Stimulated activated CD4-positive, alpha-beta T cell treated with anti-CD3 and anti-CD28 coated beads, Interleukin-4, amount 100 ng/mL, for 4 hours (primary cell): Measurements from ENCODE around the gene GGNBP2.
A peak's percentile ranks its signal among the peaks of the same experiment; 100 is the strongest.

Source experiments
- DNase-seq, 2 experiments: peaks; one replicate each; pipeline ENCODE4 v3.0.0-alpha.2; 2020

Gene GGNBP2

DNA sequence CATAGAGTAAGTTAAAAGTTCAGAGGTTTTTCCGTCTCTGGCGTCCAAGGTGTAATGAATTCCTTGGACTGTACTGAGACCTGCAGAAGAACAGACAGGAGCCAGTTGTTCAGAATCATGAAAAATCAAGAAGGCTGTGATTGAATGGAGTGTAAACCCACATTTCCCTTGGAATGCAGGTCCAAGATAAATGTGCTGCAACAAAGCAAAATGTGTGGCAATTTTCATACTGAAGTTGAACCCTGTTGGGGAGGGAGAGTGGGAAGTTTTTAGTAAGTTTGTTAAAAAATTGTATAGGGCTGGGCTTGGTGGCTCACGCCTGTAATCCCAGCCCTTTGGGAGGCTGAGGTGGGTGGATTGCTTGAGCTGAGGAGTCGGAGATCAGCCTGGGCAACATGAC is 21.4 kb downstream of the GGNBP2 start:
- DNase-seq: no peak

GRCh38 chr17:36575028-36575427 is 30.3 kb downstream of the GGNBP2 start:
- no peak for DNase-seq

GRCh38 chr17:36576793-36577192 is 32.1 kb downstream of the GGNBP2 start:
- DNase-seq: no peak

- no peak for DNase-seq
Measured at GRCh38 chr17:36578671-36579070, 34.0 kb downstream of the GGNBP2 start.

DNA sequence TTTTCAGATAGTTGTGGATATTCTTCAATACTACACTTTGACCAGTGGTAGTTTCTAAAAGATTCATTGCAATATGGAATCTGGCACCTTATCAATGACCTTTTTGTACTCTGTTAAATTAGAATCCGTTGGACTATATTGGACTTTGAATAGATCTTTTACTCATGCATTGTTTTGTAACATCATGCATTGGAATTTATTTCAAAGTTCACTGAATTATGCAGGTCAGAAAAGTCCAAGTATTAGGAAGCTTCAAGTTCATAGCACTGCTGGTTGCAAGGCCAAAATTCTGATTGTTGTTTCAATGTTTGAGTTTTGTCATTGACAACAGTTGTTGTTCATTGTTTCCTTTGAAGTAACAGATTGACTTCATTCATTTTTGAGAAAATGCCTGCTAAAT is 39.1 kb downstream of the GGNBP2 start:
- no peak for DNase-seq

- DNase-seq: no peak
Measured at GRCh38 chr17:36586138-36586537, 41.4 kb downstream of the GGNBP2 start.

GRCh38 chr17:36590082-36590481 is 45.4 kb downstream of the GGNBP2 start:
- no peak for DNase-seq

DNA sequence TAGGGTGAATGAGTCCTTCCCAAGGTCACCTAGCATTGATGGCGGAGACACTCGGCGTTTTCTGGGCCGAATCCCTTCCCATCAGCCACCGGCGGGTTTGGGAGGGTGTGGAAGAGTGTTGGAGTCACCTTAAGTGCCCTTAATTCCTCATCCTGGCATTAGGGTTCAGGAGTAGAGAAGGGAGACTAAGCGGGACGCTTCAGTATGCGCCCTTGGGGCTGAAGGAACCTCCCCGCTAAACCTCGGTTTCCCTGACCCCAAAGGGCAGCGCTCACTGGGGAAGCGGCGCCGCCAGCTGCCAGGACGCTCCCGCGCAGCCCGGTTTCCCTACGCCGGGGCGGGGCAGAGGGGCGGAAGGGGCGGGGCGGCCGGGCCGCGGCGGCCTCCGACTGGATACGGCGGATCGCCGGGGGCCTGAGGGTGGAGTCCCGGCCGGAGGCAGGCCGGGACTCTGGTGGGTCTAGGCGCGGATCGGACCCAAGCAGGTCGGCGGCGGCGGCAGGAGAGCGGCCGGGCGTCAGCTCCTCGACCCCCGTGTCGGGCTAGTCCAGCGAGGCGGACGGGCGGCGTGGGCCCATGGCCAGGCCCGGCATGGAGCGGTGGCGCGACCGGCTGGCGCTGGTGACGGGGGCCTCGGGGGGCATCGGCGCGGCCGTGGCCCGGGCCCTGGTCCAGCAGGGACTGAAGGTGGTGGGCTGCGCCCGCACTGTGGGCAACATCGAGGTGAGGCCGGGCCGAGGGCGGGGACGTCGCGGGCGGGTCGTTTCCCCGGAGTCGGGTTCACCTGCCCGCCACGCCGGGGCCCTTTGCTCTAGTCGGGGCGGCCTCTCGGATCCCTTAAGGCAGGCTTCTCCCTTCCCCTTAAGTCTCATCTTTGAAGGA is 47.0 kb downstream of the GGNBP2 start, which contains the start of gene DHRS11:
DHRS11 (plus strand) TSS at position 446 of the 882 bp plus-strand sequence; CDS start at position 577, 131 bp downstream.
- peak; percentile 71 to 86 for DNase-seq

DNA sequence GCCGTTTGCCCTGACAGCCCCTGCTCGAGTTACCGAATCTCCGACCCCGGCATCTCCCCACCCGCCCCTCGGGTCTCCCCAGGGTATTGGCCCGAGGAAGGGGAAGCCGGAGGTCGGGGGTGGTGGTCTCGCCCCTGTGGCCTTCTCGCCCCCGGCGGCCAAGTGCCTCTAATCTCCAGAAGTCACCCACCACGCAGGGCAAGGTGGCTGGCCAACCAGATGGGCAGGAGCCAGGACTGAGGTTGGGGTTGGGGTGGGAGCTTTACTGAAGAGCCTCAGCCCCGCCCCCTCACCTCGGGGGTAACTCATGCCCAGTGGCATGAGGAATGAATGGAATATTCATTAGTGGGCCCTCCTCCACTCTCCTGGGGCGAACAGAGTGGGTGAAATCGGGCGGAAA is 47.6 kb downstream of the GGNBP2 start:
- peak in 1 of 2 experiments; percentile 16 for DNase-seq

GRCh38 chr17:36592716-36593321 is 48.1 kb downstream of the GGNBP2 start:
- DNase-seq: no peak

DNA sequence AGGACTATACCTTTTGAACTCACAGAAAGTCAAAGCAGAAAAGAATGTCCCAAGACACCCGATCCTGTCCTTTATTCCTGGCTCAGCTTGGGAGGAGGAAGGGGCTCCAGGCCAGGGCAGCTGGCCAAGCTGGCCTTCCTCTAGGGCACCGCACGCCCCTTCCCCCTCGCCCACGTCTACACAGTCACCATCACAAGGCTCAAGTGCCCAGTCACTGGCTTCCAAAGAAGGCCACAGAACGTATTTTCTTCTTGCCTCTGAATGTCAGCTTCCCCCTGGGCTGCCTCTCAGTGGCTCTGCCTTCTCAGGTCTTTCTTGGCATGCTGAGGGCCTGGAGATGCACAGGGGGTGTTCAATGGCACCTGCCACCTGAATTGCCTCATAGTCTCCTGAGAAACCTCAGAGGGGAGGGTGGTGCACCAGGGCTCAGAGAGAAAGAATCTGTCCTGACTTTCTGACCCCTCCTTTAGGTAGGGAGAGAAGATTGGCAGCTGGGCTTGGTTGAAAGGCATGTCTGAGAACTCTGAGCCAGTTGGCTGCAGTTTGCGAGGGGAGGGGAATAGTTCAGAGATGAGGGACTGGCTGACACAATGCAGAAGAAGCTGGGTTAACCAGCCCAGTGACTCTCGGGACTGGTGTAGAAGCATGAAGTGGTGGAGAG is 49.1 kb downstream of the GGNBP2 start:
- no peak for DNase-seq

DNA sequence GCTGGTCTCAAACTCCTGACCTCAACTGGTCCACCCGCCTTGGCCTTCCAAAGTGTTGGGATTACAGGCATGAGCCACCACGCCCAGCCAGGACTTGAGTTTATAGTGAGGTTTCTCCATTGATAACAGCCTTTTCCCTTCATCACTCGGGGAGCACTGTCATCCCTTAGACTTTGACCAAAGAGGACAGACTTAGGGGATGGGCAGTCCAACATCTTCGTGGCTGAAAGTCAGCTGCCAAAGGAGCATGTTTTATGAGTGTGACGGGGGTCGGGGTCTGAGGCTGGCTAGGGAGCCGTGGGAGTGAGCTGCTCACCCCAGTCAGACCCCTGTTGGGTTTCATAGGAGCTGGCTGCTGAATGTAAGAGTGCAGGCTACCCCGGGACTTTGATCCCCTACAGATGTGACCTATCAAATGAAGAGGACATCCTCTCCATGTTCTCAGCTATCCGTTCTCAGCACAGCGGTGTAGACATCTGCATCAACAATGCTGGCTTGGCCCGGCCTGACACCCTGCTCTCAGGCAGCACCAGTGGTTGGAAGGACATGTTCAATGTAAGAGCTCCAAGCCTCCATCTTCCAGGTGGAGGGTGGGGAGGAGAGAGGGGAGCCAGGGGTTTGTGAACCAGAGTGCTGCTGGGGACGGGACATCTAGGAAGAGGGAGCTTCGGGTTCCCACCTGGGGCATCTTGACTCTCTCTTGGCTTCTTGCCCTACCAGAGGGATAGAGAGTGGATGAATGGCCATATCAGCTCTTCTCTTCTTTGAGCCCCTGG is 50.1 kb downstream of the GGNBP2 start:
- no peak for DNase-seq

DNA sequence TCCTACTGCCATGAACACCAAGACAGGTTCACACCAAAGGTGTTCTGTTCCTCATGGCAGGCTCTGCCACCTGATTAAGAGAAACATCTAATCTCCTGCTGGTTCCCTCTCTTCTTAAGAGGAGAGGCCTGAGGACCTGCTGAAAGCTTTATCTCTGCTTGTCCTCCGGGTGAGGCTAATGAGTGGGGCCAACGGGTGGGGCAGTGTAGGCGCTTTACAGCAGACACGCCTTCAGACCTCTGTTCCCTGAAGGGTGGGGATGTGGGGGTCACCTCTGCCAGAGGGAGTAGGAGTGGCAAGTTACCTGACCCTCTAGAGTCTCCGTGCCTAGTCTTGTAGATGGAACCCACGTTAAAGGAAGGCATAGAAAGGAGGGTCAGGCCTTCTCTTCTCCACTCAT is 52.5 kb downstream of the GGNBP2 start:
- DNase-seq: no peak

DNA sequence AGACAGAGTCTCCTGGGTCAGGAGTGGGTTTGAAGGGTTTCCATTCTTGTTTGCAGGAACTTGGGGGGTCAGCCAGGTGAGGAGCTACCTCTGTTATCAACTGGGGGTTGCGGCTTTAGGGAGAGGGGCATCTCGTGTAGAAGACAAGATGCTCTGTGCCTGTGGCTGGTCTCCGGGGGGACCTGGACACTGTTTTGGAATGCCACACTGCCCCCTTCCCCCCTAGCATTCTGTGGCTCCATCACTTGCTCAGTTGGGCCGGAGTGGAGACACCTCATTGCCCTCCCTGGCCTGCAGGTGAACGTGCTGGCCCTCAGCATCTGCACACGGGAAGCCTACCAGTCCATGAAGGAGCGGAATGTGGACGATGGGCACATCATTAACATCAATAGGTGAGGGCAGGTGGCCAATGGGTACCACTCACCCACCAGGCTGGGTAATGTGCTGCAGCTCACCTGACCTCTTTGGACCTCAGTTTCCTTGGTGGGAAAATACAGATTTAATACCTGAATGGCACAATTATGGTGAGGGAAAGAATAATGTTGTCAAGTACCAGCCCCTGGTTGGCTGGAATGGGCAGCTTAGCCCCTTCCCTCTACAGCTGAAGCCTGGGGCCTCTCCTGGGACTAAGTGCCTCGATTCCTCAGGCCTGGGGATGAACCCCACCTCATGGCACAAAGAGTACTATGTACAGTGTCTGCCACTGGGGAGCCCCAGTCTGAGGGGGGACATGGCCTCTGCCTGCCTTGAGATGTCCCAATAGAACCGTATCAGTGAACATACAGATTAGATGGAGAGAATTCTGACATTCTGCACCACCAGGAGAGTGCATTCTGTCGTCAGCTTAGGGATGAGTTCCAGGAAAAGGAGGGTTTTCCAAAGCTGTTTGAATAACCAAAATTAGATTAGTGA is 53.4 kb downstream of the GGNBP2 start:
- DNase-seq: no peak

GRCh38 chr17:36598951-36599401 is 54.3 kb downstream of the GGNBP2 start:
- no peak for DNase-seq

DNA sequence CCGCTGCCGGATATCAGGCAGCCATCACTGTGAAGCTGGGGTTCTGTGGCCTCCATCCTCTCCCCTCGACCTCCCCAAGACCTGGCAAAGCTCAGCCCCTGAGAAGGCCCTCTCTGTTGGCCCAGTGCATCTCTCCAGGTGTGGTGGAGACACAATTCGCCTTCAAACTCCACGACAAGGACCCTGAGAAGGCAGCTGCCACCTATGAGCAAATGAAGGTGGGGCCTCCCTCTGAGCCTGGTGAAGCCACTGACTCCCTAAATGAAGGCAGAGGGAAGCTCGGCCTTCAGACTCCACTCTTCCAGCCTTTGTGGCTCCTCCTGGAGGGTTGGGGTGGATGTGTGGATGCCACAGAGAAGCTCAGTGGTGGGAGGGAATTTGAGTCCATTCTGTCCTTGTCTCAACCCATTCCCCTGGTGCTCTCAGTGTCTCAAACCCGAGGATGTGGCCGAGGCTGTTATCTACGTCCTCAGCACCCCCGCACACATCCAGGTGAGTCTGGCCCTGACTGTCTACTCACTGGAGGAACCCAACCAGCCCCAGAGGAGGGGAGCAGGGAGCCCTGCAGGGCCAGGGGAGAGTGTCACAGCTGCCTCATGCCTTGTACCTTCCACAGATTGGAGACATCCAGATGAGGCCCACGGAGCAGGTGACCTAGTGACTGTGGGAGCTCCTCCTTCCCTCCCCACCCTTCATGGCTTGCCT is 55.0 kb downstream of the GGNBP2 start:
- no peak for DNase-seq

DNA sequence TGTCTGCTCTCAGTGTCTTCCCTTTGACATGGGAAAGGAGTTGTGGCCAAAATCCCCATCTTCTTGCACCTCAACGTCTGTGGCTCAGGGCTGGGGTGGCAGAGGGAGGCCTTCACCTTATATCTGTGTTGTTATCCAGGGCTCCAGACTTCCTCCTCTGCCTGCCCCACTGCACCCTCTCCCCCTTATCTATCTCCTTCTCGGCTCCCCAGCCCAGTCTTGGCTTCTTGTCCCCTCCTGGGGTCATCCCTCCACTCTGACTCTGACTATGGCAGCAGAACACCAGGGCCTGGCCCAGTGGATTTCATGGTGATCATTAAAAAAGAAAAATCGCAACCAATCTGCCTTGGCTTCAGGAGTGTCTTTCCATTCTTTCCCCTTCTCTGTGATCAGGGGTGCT is 55.7 kb downstream of the GGNBP2 start:
- DNase-seq: no peak

DNA sequence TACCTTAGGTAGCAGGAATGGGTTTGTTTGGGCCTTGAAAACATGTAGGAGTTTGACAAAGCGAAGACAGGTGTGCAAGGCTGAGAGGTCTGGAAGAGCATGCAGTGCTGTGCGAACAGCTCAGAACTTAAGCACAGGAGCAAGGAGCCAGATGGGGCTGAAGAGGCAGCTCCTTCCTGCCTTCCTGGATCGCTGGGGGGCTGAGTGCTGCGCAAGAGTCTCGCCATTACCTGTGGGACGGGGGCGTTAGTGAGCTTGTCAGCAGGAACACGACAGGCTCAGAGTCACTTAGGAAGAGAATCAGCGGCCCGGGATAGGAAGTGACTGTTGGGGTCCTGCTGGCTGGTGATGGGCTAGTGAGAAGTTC is 56.2 kb downstream of the GGNBP2 start:
- peak; percentile 28 to 31 for DNase-seq

DNA sequence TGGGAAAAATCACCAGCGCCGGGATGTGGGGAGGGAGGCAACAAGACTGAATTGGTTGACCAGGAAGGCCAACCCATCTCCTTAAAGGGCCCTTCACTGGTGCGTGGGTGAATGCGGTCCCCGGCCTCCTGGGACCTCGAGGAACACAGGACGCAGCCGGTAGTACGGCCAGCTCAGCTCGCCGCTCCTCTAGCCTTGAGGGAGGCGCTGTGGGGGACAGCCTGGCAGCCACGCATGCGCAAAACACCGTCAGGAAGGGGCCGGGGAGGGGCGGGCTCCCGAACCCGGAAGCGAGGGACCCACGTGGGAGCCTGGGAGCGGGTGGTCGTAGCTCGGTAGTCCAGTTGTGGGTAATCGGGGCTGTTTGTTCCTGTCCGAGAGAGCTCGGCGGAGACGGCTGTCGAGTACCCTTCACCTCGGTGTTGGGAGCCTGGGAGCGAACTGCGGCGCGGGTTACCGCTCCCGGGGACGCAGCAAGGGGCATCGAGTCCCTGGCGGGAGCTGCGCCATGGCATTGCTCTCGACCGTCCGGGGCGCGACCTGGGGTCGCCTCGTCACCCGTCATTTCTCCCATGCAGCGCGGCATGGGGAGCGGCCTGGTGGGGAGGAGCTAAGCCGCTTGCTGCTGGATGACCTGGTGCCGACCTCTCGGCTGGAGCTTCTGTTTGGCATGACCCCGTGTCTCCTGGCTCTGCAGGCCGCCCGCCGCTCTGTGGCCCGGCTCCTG is 56.7 kb downstream of the GGNBP2 start, which contains the start of gene MRM1:
MRM1 (plus strand) TSS at position 281 of the 727 bp plus-strand sequence; CDS start at position 509, 228 bp downstream.
- peak; percentile 89 to 92 for DNase-seq
